MM.1S (cell line): Measurements from ENCODE around the gene MMP13.
"Not testable (repeated sequence)": the region's sequence is repeated elsewhere in the genome, so short reads cannot be mapped to it uniquely, and the experiment has no call there.

Source experiments
- DNase-seq: peaks from one replicate; pipeline ENCODE4 v3.0.0-alpha.2; 2015
- H2AFZ ChIP-seq: fragments of 300-600 bp; sonication (generic); 2 replicates; pipeline ENCODE4 v1.6.0; 2016; ENCODE audit warnings: antibody characterized with exemption, low read length
- H3F3A ChIP-seq: fragments of 300-600 bp; sonication (generic); 2 replicates; pipeline ENCODE4 v1.6.1; 2016; ENCODE audit warnings: mild to moderate bottlenecking, antibody characterized with exemption, low read length, moderate library complexity, mixed read lengths; ENCODE audit not compliant: insufficient read depth
- H3K27ac ChIP-seq: fragments of 300-600 bp; sonication (generic); 2 replicates; pipeline ENCODE4 v1.5.1; 2016; ENCODE audit warnings: mild to moderate bottlenecking, low read length
- H3K27me3 ChIP-seq: fragments of 300-600 bp; sonication (generic); replicated peaks from 2 replicates; pipeline ENCODE4 v1.6.0; 2016; ENCODE audit warnings: low read length; ENCODE audit not compliant: insufficient read depth
- H3K36me3 ChIP-seq: fragments of 300-600 bp; sonication (generic); replicated peaks from 2 replicates; pipeline ENCODE4 v1.6.1; 2016; ENCODE audit warnings: mild to moderate bottlenecking, low read length, mixed read lengths; ENCODE audit not compliant: insufficient read depth
- H3K4me1 ChIP-seq: fragments of 300-600 bp; sonication (generic); 2 replicates; pipeline ENCODE4 v1.6.1; 2016; ENCODE audit warnings: low read length, mixed read lengths
- H3K4me2 ChIP-seq: fragments of 300-600 bp; sonication (generic); 2 replicates; pipeline ENCODE4 v1.6.0; 2016; ENCODE audit warnings: low read depth, low read length
- H3K4me3 ChIP-seq: fragments of 300-600 bp; sonication (generic); 2 replicates; pipeline ENCODE4 v1.5.1; 2016; ENCODE audit warnings: low read length, mixed read lengths
- H3K79me2 ChIP-seq: fragments of 300-600 bp; sonication (generic); 2 replicates; pipeline ENCODE4 v1.6.1; 2016; ENCODE audit warnings: mixed run types, low read length, mixed read lengths
- H3K9ac ChIP-seq: fragments of 300-600 bp; sonication (generic); 2 replicates; pipeline ENCODE4 v1.6.1; 2016; ENCODE audit warnings: low read length, mixed read lengths
- H3K9me2 ChIP-seq: fragments of 300-600 bp; sonication (generic); replicated peaks from 2 replicates; pipeline ENCODE4 v1.6.1; 2016; ENCODE audit warnings: mild to moderate bottlenecking, low read length, mixed read lengths; ENCODE audit not compliant: insufficient read depth
- H3K9me3 ChIP-seq: fragments of 300-600 bp; sonication (generic); replicated peaks from 2 replicates; pipeline ENCODE4 v1.6.1; 2016; ENCODE audit warnings: mild to moderate bottlenecking, low read length, mixed read lengths; ENCODE audit not compliant: insufficient read depth
- H4K20me1 ChIP-seq: fragments of 300-600 bp; sonication (generic); 2 replicates; pipeline ENCODE4 v1.6.1; 2016; ENCODE audit warnings: mild to moderate bottlenecking, low read length, moderate library complexity, mixed read lengths; ENCODE audit not compliant: insufficient read depth
- EZH2 ChIP-seq: fragments of 300-600 bp; sonication (generic); optimal IDR thresholded peaks from 2 replicates; pipeline ENCODE3; 2017; ENCODE audit warnings: low read depth, mild to moderate bottlenecking, antibody characterized with exemption, low read length, mixed read lengths
- EZH2phosphoT487 ChIP-seq: fragments of 300-600 bp; sonication (generic); IDR thresholded peaks from 2 replicates; pipeline ENCODE4 v1.6.1; 2018; ENCODE audit warnings: antibody characterized with exemption, low read length
- TF ChIP-seq, protein P1 (sequence below): fragments of 300-600 bp; sonication (generic); IDR thresholded peaks from 2 replicates; pipeline ENCODE4 v1.5.1; 2016; ENCODE audit warnings: antibody characterized with exemption, low read length, mixed read lengths

The MMP13 gene

DNA sequence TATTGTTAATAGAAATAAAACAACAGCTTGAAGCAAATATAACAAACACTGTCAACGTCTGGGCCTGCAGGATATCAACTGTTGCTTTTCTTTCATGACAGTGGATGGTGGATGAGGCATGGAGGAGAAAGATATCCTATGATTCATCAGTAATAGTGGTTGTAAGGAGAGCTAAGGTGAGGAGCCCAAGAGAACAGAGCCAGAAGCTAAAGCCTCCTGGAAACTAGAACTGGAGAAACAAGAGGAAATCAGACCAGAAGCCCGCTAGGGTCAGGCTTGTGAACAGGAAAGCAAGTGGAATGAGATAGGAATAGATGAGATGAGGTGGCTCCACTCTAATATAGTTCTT lies 43.1 kb downstream of the MMP13 start:
- Histone ChIP-seq H3K27me3 (no peaks in the 10 kb centered on the region), H3K9me3 (no peaks in the 10 kb centered on the region), H3K9me2 (no peaks in the 10 kb centered on the region), H3K36me3 (no peaks in the 10 kb centered on the region), H3K79me2 (no peaks in the 10 kb centered on the region), H2AFZ (no peak overlapping the region), H3F3A (no peaks in the 10 kb centered on the region), H3K27ac (no peak overlapping the region), H4K20me1 (no peaks in the 10 kb centered on the region), H3K9ac (no peak overlapping the region), H3K4me1 (no peaks in the 10 kb centered on the region), H3K4me3 (no peak overlapping the region), H3K4me2 (no peak overlapping the region)
- no peak for TF ChIP-seq EZH2phosphoT487
- TF ChIP-seq EZH2, result no peak
- TF ChIP-seq, protein P1, sequence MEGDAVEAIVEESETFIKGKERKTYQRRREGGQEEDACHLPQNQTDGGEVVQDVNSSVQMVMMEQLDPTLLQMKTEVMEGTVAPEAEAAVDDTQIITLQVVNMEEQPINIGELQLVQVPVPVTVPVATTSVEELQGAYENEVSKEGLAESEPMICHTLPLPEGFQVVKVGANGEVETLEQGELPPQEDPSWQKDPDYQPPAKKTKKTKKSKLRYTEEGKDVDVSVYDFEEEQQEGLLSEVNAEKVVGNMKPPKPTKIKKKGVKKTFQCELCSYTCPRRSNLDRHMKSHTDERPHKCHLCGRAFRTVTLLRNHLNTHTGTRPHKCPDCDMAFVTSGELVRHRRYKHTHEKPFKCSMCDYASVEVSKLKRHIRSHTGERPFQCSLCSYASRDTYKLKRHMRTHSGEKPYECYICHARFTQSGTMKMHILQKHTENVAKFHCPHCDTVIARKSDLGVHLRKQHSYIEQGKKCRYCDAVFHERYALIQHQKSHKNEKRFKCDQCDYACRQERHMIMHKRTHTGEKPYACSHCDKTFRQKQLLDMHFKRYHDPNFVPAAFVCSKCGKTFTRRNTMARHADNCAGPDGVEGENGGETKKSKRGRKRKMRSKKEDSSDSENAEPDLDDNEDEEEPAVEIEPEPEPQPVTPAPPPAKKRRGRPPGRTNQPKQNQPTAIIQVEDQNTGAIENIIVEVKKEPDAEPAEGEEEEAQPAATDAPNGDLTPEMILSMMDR, result no peak
- no peak for DNase-seq

DNA sequence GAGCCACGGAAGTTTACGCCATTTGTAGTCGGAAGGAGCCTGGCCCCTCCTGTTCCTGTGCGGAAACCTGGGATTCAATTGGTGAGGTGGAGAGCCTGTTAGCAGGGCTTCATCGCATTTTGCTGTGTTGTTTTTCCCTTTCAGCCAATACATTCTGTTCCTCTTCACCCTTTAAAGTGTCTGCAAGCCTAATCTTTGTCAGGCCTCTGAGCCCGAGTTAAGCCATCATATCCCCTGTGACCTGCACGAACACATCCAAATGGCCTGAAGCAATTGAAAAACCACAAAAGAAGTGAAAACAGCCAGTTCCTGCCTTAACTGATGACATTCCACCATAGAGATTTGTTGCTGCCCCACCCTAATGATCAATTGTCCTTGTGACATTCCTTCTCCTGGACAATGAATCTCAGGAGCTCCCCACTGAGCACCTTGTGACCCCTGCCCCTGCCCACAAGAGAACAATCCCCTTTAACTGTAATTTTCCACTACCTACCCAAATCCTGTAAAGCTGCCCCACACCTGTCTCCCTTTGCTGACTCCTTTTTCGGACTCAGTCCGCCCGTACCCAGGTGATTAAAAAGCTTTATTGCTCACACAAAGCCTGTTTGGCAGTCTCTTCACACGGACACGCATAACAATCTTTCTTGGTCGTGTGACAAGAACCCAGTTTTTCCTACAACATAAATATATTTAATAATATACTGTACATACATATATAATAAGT lies 43.6 kb downstream of the MMP13 start:
- H3K9ac ChIP-seq, result no peak overlapping the region
- no peaks in the 10 kb centered on the region for H3K36me3 ChIP-seq
- no peak overlapping the region for H3K4me2 ChIP-seq
- DNase-seq, result no peak
- H3K4me1 ChIP-seq, result no peaks in the 10 kb centered on the region
- no peaks in the 10 kb centered on the region for H3K9me3 ChIP-seq
- no peaks in the 10 kb centered on the region for H3K79me2 ChIP-seq
- H3K9me2 ChIP-seq, result no peaks in the 10 kb centered on the region
- no peak overlapping the region for H3K27ac ChIP-seq
- H3F3A ChIP-seq, result no peaks in the 10 kb centered on the region
- H2AFZ ChIP-seq, result no peak overlapping the region
- H3K4me3 ChIP-seq, result no peak overlapping the region
- no peaks in the 10 kb centered on the region for H4K20me1 ChIP-seq
- H3K27me3 ChIP-seq, result no peaks in the 10 kb centered on the region
- TF ChIP-seq EZH2phosphoT487 (no peak), EZH2 (no peak)
- TF ChIP-seq, protein P1, result no peak

DNA sequence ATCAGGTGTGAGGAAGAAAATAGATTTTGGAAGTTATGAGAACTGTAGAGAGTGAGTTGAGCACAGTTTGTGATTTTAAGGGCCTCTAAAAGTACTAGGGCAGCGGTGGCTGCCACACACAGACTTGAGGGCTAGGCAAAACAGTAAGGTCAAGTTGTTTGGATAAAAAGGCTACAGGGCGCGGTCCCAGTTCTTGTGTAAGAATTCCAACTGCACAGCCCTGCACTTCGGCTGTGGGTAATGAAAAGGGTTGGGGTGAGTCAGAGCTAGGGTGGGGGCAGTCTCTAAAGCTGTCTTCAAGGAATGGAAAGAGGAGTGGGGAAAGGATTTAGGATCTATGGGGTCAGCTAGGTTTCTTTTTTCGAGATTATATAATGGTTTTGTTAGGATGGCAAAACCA lies 49.7 kb downstream of the MMP13 start:
- not testable (repeated sequence) for H3K27me3 ChIP-seq, H2AFZ ChIP-seq, DNase-seq, H3K4me1 ChIP-seq, H3K36me3 ChIP-seq, H3K9ac ChIP-seq, H3K9me2 ChIP-seq, H4K20me1 ChIP-seq, H3F3A ChIP-seq, H3K4me3 ChIP-seq, H3K79me2 ChIP-seq, H3K4me2 ChIP-seq, H3K9me3 ChIP-seq, H3K27ac ChIP-seq

DNA sequence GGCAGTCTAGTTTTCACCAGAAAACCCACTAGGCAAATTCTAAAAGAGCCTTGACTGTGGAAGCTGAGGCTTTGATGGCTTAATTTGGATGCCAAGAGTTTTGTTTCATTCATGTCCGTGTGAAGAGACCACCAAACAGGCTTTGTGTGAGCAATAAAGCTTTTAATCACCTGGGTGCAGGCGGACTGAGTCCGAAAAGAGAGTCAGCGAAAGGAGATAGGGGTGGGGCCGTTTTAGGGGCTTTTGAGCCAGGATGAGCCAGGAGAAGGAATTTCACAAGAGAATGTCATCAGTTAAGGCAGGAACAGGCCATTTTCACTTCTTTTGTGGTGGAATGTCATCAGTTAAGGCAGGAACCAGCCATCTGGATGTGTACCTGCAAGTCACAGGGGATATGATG lies 51.6 kb downstream of the MMP13 start:
- H4K20me1 ChIP-seq, H3K79me2 ChIP-seq, H3K9ac ChIP-seq, H3K4me2 ChIP-seq, H3K4me3 ChIP-seq, H3F3A ChIP-seq, H2AFZ ChIP-seq, H3K27ac ChIP-seq, H3K27me3 ChIP-seq, H3K36me3 ChIP-seq, DNase-seq, H3K4me1 ChIP-seq, H3K9me3 ChIP-seq, H3K9me2 ChIP-seq: not testable (repeated sequence)
